K562 (cell line): ENCODE results near the gene B2M. TPM values are rescaled to one million over a fixed set of nuclear protein-coding genes. Genes with fewer than 3 reads are reported as not detected.

Experiments used
- ATAC-seq: fragments of 200-7000 bp; cut with Tn5 transposase; 3 replicates; pipeline ENCODE4 v1.9.1; 2020; ENCODE audit warnings: moderate library complexity
- BruUV-seq: library from RNA; stranded (reverse); fragments of 400-500 nt; replicated peaks from 2 replicates; lab custom pipeline; 2021; lab: Mats Ljungman, UMichigan
- CTCF ChIA-PET: fragments of 300-600 bp; formaldehyde crosslinking; extraction: SDS; loops from one replicate; lab custom pipeline; 2021; ENCODE audit warnings: low intra/inter-chr PET ratio; lab: Yijun Ruan, JAX
- POLR2A ChIA-PET: fragments of 300-600, 350-650 bp; sonication (Branson Sonifier 250); formaldehyde crosslinking; extraction: SDS; loops from one replicate; lab custom pipeline; 2021; ENCODE audit warnings: antibody characterized with exemption, inconsistent platforms; lab: Yijun Ruan, JAX
- DNase-seq, 4 experiments: peaks; one replicate each; pipeline versions ENCODE4 v3.0.0 to v3.0.0-alpha.2; 2011 to 2018; ENCODE audit warnings: low spot score in 3 of 4, mixed read lengths in 3 of 4; ENCODE audit errors: extremely low read depth in 1 of 4
- FAIRE-seq: peaks from 2 replicates; lab custom pipeline; 2011; peaks lifted over from hg19 to GRCh38; lab: Jason Lieb, UNC
- H2AFZ ChIP-seq: 2 replicates; pipeline ENCODE4 v1.6.0; 2011; ENCODE audit warnings: low read depth, low read length, control low read depth, inconsistent platforms
- H3K27ac ChIP-seq: fragments of 200-600 bp; 3 replicates; pipeline ENCODE4 v1.8.0; 2011; ENCODE audit warnings: low read depth, mild to moderate bottlenecking, control low read depth, inconsistent platforms, low read length, moderate library complexity, mixed read lengths; ENCODE audit errors: extremely low read depth
- H3K27me3 ChIP-seq, 2 experiments: fragments of 300-600 bp in 1 of 2; 2 replicates in 1 of 2; 3 replicates in 1 of 2; pipeline versions ENCODE4 v1.6.0 to v1.8.0; 2011; ENCODE audit warnings: inconsistent platforms in 2 of 2, low read length in 2 of 2, mild to moderate bottlenecking in 1 of 2, mixed read lengths in 1 of 2, moderate library complexity in 1 of 2; ENCODE audit not compliant: control insufficient read depth in 2 of 2, insufficient read depth in 2 of 2
- H3K36me3 ChIP-seq: fragments of 300-600 bp; 3 replicates; pipeline ENCODE4 v1.8.0; 2011; ENCODE audit warnings: mild to moderate bottlenecking, low read length, inconsistent platforms; ENCODE audit not compliant: control insufficient read depth, insufficient read depth
- H3K4me1 ChIP-seq, 2 experiments: fragments of 200-600 bp in 1 of 2; replicated peaks in 1 of 2; 2 replicates in 1 of 2; 3 replicates in 1 of 2; pipeline versions ENCODE4 v1.5.1 to v1.8.0; 2011; ENCODE audit warnings: inconsistent platforms in 2 of 2, low read length in 2 of 2, mild to moderate bottlenecking in 1 of 2, mixed read lengths in 1 of 2, moderate library complexity in 1 of 2; ENCODE audit not compliant: control insufficient read depth in 2 of 2, insufficient read depth in 2 of 2
- H3K4me2 ChIP-seq: 2 replicates; pipeline ENCODE4 v1.6.1; 2011; ENCODE audit warnings: low read length, control low read depth, inconsistent platforms, mixed read lengths; ENCODE audit not compliant: insufficient read depth
- H3K4me3 ChIP-seq: fragments of 200-600 bp; sonication (generic), shearing (Covaris generic); 2 replicates; pipeline ENCODE4 v1.5.1; 2016; ENCODE audit warnings: control low read depth, inconsistent platforms
- H3K79me2 ChIP-seq: fragments of 200-600 bp; 3 replicates; pipeline ENCODE4 v1.8.0; 2011; ENCODE audit warnings: low read length, inconsistent platforms; ENCODE audit not compliant: control insufficient read depth, insufficient read depth
- H3K9ac ChIP-seq, 2 experiments: 2 replicates each; pipeline versions ENCODE4 v1.6.0 to v1.6.1; 2011; ENCODE audit warnings: low read depth in 2 of 2, low read length in 2 of 2, control low read depth in 1 of 2, inconsistent platforms in 1 of 2, mild to moderate bottlenecking in 1 of 2, mixed read lengths in 1 of 2; ENCODE audit not compliant: insufficient read depth in 1 of 2
- H3K9me1 ChIP-seq: one replicate; pipeline ENCODE4 v1.6.0; 2011; ENCODE audit warnings: inconsistent platforms, mild to moderate bottlenecking, low read length, moderate library complexity; ENCODE audit not compliant: control insufficient read depth, insufficient read depth
- H3K9me3 ChIP-seq: replicated peaks from 2 replicates; pipeline ENCODE4 v1.5.1; 2011; ENCODE audit warnings: low read depth, low read length, inconsistent platforms; ENCODE audit not compliant: control insufficient read depth, insufficient read depth
- H4K20me1 ChIP-seq: replicated peaks from 2 replicates; pipeline ENCODE4 v1.6.1; 2011; ENCODE audit warnings: low read length, inconsistent platforms, mixed read lengths; ENCODE audit not compliant: control insufficient read depth, insufficient read depth
- ADNP ChIP-seq: fragments of 200-800 bp; sonication (Bioruptor generic); IDR thresholded peaks from 2 replicates; pipeline ENCODE4 v1.6.1; 2016; ENCODE audit warnings: missing genetic modification characterization, missing compliant biosample characterization
- CBFB ChIP-seq: sonication (generic); formaldehyde crosslinking; IDR thresholded peaks from 2 replicates; pipeline ENCODE4 v1.4.0; 2020; ENCODE audit warnings: mild to moderate bottlenecking, missing genetic modification reagents
- KLF10 ChIP-seq: fragments of 250-450 bp; sonication (Bioruptor Pico); IDR thresholded peaks from 2 replicates; pipeline ENCODE4 v1.6.1; 2021; ENCODE audit warnings: matching md5 sums
- MCM7 ChIP-seq, 2 experiments: fragments of 450-650 bp; IDR thresholded peaks; 2 replicates each; pipeline ENCODE4 v1.6.1; 2016 to 2018
- RBM14 ChIP-seq: fragments of 200-400 bp; formaldehyde crosslinking; IDR thresholded peaks from 2 replicates; pipeline ENCODE4 v1.6.1; 2018; ENCODE audit warnings: low read depth, mild to moderate bottlenecking, low read length, moderate library complexity, borderline replicate concordance; ENCODE audit not compliant: insufficient read depth
- SAFB ChIP-seq: fragments of 200-400 bp; formaldehyde crosslinking; IDR thresholded peaks from 2 replicates; pipeline ENCODE4 v1.6.1; 2017; ENCODE audit warnings: low read depth, low read length, borderline replicate concordance
- SMARCA5 ChIP-seq: fragments of 450-650 bp; IDR thresholded peaks from 2 replicates; pipeline ENCODE4 v1.6.1; 2016
- ZNF408 ChIP-seq: fragments of 250-450 bp; sonication (Bioruptor Pico); IDR thresholded peaks from 2 replicates; pipeline ENCODE4 v1.4.0; 2020; ENCODE audit warnings: low read depth, mild to moderate bottlenecking, moderate library complexity
- WGBS: fragments of 100-300 bp; shearing (Covaris generic); methylation state at CpG from one replicate; pipeline ENCODE4 v1.1.6; 2016; ENCODE audit warnings: low coverage, mixed read lengths; ENCODE audit not compliant: insufficient coverage; ENCODE audit errors: missing lambda C conversion rate; 5-methylcytosine and 5-hydroxymethylcytosine counted together
- in situ Hi-C: fragments of 300-500 bp; cut with MboI; formaldehyde crosslinking; loops from 4 replicates; pipeline ENCODE4 v1.15.0; 2018; ENCODE audit warnings: inconsistent platforms, mixed read lengths
- intact Hi-C: fragments of 100-400 bp; cut with micrococcal nuclease; formaldehyde crosslinking; loops from 2 replicates; pipeline ENCODE4 v1.14.2; 2022
- polyA plus RNA-seq, 8 experiments: library from polyadenylated mRNA; depleted of rRNA in 4 of 8; stranded (reverse) in 5 of 8; unstranded in 3 of 8; fragments of >200 nt; fragmentation: Nextera tagmentation in 2 of 8; fragmentation: Illumina TruSeq in 1 of 8; extraction: Ambion mirVana in 2 of 8; extraction: Trizol in 1 of 8; gene quantifications; 2 replicates each; pipeline versions ENCODE4 v1.2.1 to v1.2.3, GENCODE V29; 2011 to 2014; ENCODE audit warnings: inconsistent platforms in 1 of 8, missing spikeins in 1 of 8
- total RNA-seq, 7 experiments: library from RNA; depleted of rRNA in 6 of 7; stranded (reverse); fragments of >200 nt in 6 of 7; fragmentation: Illumina TruSeq in 2 of 7; extraction: Trizol in 2 of 7; gene quantifications; 2 replicates each; pipeline versions ENCODE4 v1.2.1 to v1.2.3, GENCODE V29; 2011 to 2021; ENCODE audit warnings: low replicate concordance in 1 of 7
- TF ChIP-seq, protein P1 (sequence below): sonication (generic); formaldehyde crosslinking; IDR thresholded peaks from 2 replicates; pipeline ENCODE4 v1.8.0; 2022; ENCODE audit warnings: missing genetic modification reagents, mild to moderate bottlenecking, borderline replicate concordance
- TF ChIP-seq, protein P2 (sequence below): fragments of 450-650 bp; IDR thresholded peaks from 2 replicates; pipeline ENCODE4 v1.6.1; 2016; ENCODE audit warnings: missing biosample characterization, missing genetic modification characterization
- TF ChIP-seq, protein P3 (sequence below): fragments of 450-650 bp; formaldehyde crosslinking; IDR thresholded peaks from 2 replicates; pipeline ENCODE4 v1.4.0; 2020; ENCODE audit warnings: mild to moderate bottlenecking, moderate library complexity
- TF ChIP-seq, protein P4 (sequence below): fragments of 250-450 bp; sonication (Bioruptor Pico); IDR thresholded peaks from 2 replicates; pipeline ENCODE4 v1.9.0; 2021; ENCODE audit warnings: mild to moderate bottlenecking, inconsistent platforms
- TF ChIP-seq, protein P5 (sequence below): conservative IDR thresholded peaks from 2 replicates; pipeline ENCODE4 v1.6.1; 2011; ENCODE audit warnings: low read depth, mild to moderate bottlenecking, low read length; ENCODE audit not compliant: control insufficient read depth

The B2M gene
- total and polyA plus RNA-seq, 9 of the 15 experiments (the other 6 are each of a cell fraction or from before 2014, with no cell fraction given) = 460 to 3,138 (median 1,032) TPM

DNA sequence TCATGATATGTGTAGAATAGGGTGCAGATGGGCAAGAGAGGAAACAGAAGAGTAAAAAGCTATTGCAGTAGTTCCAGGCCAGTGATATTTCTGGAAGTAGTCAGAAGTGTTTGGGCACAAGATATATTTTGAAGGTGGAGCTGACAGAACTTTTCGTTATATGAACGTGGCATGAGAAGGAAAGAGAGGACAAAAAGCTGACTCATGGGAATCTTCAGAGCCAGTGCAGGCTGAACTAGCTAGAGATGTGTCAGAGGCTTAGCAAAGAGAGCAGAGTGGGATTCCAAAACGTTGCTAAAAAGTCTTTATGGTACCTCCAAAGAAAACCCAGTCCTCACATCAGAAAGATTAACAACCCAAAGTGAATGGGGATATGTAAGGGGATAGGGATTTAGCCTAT lies 53.7 kb downstream of the B2M start:
- H4K20me1 ChIP-seq = no peaks in the 10 kb centered on the region
- no peak overlapping the region for H3K4me2 ChIP-seq
- H3K4me1 ChIP-seq = no peaks in the 10 kb centered on the region
- intact Hi-C loops = no loop called here
- peak overlapping the region; percentile 38 for H2AFZ ChIP-seq
- CTCF ChIA-PET = no interaction called here
- FAIRE-seq (no peak), DNase-seq (no peak), ATAC-seq (no peak)
- H3K9ac ChIP-seq = no peak overlapping the region
- no peaks in the 10 kb centered on the region for H3K9me3 ChIP-seq
- H3K9me1 ChIP-seq = no peaks in the 10 kb centered on the region
- H3K27me3 ChIP-seq = no peaks in the 10 kb centered on the region
- no peaks in the 10 kb centered on the region for H3K36me3 ChIP-seq
- 0% methylated on average over 3 of the region's 3 CpGs for WGBS
- in situ Hi-C loops = no loop called here
- no peaks in the 10 kb centered on the region for H3K79me2 ChIP-seq
- no TSS peak for BruUV-seq
- H3K27ac ChIP-seq = no peak overlapping the region
- H3K4me3 ChIP-seq = no peak overlapping the region
- POLR2A ChIA-PET = interaction anchor here (1.1 to 1.3 kb wide), 3 partner anchors 11 to 27 kb away, joined by 3 to 4 read pairs (median 4); no protein-coding TSS in a partner anchor
- TF ChIP-seq SAFB (no peak), RBM14 (no peak), MCM7 (IDR thresholded peaks at IDR 0.05) (no peak), ZNF408 (CRISPR knock-in tag) (no peak), ADNP (tag) (no peak), SMARCA5 (no peak), KLF10 (CRISPR knock-in tag) (no peak), CBFB (CRISPR knock-in tag) (no peak)
- TF ChIP-seq, protein P1, sequence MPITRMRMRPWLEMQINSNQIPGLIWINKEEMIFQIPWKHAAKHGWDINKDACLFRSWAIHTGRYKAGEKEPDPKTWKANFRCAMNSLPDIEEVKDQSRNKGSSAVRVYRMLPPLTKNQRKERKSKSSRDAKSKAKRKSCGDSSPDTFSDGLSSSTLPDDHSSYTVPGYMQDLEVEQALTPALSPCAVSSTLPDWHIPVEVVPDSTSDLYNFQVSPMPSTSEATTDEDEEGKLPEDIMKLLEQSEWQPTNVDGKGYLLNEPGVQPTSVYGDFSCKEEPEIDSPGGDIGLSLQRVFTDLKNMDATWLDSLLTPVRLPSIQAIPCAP (CRISPR knock-in tag) = no peak
- TF ChIP-seq, protein P2, sequence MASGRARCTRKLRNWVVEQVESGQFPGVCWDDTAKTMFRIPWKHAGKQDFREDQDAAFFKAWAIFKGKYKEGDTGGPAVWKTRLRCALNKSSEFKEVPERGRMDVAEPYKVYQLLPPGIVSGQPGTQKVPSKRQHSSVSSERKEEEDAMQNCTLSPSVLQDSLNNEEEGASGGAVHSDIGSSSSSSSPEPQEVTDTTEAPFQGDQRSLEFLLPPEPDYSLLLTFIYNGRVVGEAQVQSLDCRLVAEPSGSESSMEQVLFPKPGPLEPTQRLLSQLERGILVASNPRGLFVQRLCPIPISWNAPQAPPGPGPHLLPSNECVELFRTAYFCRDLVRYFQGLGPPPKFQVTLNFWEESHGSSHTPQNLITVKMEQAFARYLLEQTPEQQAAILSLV (tag) = no peak
- TF ChIP-seq, protein P3, sequence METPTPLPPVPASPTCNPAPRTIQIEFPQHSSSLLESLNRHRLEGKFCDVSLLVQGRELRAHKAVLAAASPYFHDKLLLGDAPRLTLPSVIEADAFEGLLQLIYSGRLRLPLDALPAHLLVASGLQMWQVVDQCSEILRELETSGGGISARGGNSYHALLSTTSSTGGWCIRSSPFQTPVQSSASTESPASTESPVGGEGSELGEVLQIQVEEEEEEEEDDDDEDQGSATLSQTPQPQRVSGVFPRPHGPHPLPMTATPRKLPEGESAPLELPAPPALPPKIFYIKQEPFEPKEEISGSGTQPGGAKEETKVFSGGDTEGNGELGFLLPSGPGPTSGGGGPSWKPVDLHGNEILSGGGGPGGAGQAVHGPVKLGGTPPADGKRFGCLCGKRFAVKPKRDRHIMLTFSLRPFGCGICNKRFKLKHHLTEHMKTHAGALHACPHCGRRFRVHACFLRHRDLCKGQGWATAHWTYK = no peak
- TF ChIP-seq, protein P4, sequence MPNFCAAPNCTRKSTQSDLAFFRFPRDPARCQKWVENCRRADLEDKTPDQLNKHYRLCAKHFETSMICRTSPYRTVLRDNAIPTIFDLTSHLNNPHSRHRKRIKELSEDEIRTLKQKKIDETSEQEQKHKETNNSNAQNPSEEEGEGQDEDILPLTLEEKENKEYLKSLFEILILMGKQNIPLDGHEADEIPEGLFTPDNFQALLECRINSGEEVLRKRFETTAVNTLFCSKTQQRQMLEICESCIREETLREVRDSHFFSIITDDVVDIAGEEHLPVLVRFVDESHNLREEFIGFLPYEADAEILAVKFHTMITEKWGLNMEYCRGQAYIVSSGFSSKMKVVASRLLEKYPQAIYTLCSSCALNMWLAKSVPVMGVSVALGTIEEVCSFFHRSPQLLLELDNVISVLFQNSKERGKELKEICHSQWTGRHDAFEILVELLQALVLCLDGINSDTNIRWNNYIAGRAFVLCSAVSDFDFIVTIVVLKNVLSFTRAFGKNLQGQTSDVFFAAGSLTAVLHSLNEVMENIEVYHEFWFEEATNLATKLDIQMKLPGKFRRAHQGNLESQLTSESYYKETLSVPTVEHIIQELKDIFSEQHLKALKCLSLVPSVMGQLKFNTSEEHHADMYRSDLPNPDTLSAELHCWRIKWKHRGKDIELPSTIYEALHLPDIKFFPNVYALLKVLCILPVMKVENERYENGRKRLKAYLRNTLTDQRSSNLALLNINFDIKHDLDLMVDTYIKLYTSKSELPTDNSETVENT (CRISPR knock-in tag) = no peak
- TF ChIP-seq, protein P5, sequence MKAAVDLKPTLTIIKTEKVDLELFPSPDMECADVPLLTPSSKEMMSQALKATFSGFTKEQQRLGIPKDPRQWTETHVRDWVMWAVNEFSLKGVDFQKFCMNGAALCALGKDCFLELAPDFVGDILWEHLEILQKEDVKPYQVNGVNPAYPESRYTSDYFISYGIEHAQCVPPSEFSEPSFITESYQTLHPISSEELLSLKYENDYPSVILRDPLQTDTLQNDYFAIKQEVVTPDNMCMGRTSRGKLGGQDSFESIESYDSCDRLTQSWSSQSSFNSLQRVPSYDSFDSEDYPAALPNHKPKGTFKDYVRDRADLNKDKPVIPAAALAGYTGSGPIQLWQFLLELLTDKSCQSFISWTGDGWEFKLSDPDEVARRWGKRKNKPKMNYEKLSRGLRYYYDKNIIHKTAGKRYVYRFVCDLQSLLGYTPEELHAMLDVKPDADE = no peak
